ENCODE data around the gene DOCK3.
"Not testable (repeated sequence)": the region's sequence is repeated elsewhere in the genome, so short reads cannot be mapped to it uniquely, and the experiment has no call there.

DOCK3 gene

GRCh38 chr3:50688602-50689001 lies 13.9 kb downstream of the DOCK3 start:
- DNase-seq: not testable (repeated sequence)

- no peak for DNase-seq
These were observed 14.8 kb downstream of the DOCK3 start for GRCh38 chr3:50689558-50689957.

DNA sequence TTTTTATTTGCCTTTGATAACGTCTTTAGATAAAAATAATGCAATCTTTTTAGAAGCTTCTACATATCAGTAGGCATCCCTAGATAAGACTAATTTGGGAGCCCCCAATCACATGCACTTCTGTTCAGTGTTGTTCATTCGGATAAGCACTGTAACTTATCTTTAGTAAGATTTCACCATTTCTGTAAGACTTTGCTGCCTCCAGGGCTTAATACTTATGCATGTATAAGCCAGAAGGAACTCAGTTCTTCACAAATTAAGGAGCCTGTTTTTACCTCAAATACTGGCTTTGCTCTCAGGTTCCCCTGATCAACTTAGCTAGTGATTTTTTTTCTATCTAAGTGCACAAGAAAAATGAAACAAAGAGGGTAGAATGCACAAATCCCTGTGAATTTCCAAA lies 20.3 kb downstream of the DOCK3 start:
- DNase-seq: no peak

GRCh38 chr3:50696276-50696675 lies 21.5 kb downstream of the DOCK3 start:
- no peak for DNase-seq

DNA sequence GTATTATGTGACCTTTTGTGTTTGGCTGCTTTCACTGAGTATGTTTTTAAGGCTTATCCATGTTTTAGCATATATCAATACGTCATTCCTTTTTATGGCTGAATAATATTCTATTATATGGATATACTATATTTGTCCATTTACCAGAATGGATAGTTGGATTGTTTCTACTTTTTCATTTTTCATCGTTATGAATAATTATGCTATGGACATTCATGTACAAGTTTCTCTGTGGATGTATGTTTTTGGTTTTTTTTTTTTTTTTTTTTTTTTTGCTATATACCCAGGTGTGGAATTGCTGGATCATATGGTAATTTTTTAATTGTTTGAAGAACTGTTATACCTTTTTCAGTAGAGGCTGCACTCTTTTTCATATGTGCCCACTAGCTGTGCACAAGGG lies 23.5 kb downstream of the DOCK3 start:
- no peak for DNase-seq

DNA sequence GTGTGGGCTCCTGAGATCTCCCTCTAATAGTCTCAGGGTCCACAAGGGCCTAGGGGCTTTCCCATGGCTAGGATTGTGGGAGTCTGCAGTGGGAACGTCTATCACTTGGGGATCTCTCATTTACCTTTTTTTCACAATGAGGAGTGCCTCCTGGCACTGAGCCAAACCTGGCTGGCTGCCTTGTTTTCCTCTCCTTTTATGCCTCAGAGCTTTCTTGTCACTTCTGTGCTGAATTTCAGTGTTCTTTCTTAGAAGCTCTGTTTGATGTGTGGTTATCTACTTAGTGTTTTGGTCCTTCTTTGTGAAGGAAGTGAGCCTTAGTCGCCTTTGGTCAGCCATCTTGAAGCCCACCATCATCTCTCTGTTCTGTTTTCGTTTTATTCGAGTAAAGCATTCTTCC lies 33.9 kb downstream of the DOCK3 start:
- no peak for DNase-seq

- DNase-seq: peak; percentile 6
These were observed 40.2 kb downstream of the DOCK3 start for GRCh38 chr3:50714946-50715345.

GRCh38 chr3:50724831-50725230 lies 50.1 kb downstream of the DOCK3 start:
- DNase-seq: no peak

DNA sequence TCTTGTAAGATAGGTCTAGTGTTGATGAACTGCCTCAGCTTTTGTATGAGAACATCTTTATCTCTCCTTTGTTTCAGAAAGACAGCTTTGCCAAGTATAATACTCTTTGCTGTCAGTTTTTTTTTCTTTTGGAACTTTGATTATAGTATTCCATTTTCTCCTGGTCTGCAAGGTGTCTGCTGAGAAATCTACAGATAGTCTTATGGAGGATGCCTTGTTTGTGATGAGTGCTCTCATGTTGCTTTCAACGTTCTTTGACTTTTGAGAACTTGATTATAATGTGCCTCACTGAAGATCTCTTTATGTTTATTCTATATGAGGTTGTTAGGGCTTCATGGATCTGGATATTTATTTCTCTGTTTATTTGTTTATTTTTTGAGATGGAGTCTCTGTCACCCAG lies 60.3 kb downstream of the DOCK3 start:
- no peak for DNase-seq

GRCh38 chr3:50737193-50737905 lies 62.6 kb downstream of the DOCK3 start:
- no peak for DNase-seq

- no peak for DNase-seq
These were observed 63.3 kb downstream of the DOCK3 start for GRCh38 chr3:50737906-50738598.

- DNase-seq: no peak
These were observed 68.9 kb downstream of the DOCK3 start for GRCh38 chr3:50743643-50744042.

- DNase-seq: no peak
These were observed 75.1 kb downstream of the DOCK3 start for GRCh38 chr3:50749822-50750221.

DNA sequence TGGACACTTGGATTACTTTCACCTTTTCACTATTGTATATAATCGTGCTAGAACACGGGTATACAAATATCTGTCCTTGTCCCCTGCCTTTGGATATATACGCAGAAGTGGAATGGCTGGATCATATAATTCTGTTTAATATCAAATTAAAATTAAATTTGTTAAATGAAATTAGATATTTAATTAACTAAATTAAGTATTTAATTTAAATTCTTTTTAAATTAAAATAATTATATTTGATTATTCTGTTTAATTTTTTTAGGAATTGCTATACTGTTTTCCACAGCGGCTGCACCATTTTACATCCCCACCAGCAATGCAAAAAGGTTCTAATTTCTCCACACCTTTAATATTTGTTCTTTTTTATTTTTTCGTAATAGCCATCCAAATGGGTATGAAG lies 84.3 kb downstream of the DOCK3 start:
- DNase-seq: no peak

DNA sequence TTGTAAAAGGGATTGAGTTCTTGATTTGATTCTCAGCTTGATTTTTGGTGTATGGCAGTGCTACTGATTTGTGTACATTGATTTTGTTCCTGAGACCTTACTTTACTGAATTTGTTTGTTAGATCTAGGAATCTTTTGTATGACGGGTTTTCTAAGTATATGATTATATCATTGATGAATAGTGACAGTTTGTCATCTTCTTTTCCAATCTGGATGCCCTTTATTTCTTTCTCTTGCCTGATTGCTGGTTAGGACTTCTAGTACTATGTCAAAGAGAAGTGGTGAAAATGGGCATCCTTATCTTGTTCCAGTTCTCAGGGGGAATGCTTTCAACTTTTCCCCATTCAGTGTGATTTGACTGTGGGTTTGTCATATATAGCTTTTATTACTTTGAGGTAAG lies 103.0 kb downstream of the DOCK3 start:
- no peak for DNase-seq

- not testable (repeated sequence) for DNase-seq
These were observed 107.0 kb downstream of the DOCK3 start for GRCh38 chr3:50781766-50782165.

GRCh38 chr3:50786631-50787030 lies 111.9 kb downstream of the DOCK3 start:
- no peak for DNase-seq

- not testable (repeated sequence) for DNase-seq
These were observed 116.2 kb downstream of the DOCK3 start for GRCh38 chr3:50790894-50791293.

- no peak for DNase-seq
These were observed 117.8 kb downstream of the DOCK3 start for GRCh38 chr3:50792568-50792967.

DNA sequence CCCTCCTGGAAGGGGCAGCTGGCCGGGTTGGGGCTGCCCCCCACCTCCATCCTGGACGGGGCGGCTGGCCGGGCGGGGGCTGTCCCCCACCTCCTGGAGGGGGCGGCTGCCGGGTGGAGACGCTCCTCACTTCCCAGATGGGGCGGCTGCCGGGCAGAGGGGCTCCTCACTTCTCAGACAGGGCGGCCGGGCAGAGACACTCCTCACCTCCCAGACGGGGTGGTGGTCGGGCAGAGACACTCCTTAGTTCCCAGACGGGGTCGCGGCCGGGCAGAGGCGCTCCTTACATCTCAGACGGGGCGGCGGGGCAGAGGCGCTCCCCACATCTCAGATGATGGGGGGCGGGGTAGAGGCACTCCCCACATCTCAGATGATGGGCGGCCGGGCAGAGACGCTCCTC lies 129.1 kb downstream of the DOCK3 start:
- DNase-seq: not testable (repeated sequence)

GRCh38 chr3:50804376-50804775 lies 129.6 kb downstream of the DOCK3 start:
- DNase-seq: not testable (repeated sequence)

DNA sequence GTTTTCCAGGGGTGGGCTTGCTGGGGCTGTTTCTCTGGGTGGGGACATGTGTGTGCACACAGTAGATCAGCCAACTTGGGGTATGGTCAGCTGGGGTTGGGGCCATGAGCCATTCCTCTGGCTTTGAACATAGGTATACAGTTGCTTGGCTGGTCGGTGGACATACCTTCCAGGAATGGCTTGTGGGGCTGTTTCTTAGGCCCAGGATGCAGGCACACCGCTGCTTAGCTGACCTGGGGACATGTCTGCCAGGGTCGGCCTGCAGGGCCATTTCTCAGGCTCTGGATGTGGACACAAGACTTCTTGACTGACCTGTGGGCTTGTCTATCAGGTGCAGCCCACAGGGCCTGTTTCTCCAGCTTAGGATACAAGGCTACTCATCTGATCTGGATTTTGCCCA lies 130.6 kb downstream of the DOCK3 start:
- DNase-seq: no peak

DNA sequence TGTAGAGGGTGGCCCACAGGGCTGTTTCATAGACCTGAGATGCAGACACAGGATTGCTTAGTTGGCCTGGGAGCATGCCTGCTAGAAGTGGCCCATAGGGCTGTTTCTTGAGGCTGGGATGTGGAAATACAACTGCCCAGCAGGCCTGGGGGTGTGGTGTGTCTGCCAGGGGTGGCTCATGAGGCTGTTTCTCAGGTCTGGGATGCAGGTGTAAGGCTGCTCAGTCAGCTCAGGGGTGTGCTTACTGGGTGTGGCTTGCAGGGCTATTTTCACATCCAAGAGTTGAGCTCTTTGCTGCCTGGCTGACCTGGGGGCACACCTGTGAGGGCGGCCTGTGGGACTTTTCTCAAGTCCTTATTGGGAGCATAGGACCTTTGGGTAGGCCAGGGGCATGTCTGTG lies 131.3 kb downstream of the DOCK3 start:
- no peak for DNase-seq

DNA sequence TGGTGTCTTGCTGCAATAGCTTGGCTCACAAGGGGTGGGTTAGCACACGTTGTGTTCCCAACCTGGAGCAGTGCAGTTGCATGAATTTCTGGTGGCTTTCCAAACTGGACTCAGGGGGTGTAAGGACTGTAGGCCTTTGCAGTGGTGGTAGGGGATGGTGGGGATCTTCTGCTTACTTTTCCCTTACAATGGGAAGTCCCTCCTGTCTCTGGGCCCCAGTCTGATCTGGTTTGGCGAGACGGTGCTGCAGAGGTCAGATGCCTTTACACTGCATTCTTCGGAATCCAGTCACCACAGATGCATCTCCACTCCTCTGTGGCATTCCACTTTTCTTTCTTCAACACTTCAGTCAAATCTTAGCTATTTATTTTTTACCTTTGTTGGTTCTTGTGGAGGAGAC lies 132.1 kb downstream of the DOCK3 start:
- DNase-seq: no peak

DNA sequence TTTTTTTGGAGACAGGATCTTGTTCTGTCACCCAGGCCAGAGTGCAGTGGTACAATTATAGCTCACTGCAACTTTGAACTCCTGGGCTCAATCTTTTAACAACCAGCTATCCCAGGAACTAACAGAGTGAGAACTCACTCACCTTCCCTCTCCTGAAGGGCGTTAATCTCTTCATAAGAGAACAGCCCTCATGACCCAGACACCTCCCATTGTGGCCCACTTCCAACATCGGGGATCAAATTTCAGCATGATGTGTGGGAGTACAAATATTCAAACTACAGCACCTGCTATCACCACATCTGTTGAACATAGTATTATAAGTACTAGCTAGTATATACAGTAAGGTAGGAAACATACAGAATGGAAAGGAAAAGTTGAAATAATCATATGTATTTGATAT lies 132.5 kb downstream of the DOCK3 start:
- DNase-seq: no peak

Data from suppressor macrophage treated with lipopolysaccharide for 4 hours (primary cell).